Midbrain (tissue), 1 donor: ENCODE data around the gene RAB8A.
"Not testable (repeated sequence)": the region's sequence is repeated elsewhere in the genome, so short reads cannot be mapped to it uniquely, and the experiment has no call there.

Experiments
- DNase-seq: peaks from one replicate; lab custom pipeline; 2025; lab: John Stamatoyannopoulos, UW

Gene RAB8A

DNA sequence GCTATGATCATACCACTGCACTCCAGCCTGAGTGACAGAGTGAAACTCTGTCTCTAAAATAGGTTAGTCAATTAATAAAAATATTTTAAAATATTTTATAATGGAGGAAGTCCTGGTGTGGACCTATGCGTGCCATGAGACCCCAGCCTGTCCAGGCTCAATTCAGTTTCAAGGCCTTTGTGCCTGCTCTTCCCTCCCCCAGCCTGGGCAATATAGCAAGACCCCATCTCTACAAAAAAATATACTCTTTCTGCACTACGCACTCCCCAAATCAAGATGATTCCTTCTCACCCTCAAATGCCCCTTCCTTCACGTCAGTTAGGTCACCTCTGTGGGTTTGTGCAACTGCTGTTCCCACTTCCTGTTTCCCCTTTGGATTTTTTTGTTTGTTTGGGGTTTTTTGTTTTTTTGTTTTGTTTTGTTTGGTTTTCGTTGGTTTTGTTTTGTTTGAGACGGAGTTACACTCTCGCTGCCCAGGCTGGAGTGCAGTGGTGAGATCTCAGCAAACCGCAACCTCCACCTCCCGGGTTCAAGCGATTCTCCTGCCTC, 30.4 kb downstream of the RAB8A start:
- DNase-seq, result no peak

DNA sequence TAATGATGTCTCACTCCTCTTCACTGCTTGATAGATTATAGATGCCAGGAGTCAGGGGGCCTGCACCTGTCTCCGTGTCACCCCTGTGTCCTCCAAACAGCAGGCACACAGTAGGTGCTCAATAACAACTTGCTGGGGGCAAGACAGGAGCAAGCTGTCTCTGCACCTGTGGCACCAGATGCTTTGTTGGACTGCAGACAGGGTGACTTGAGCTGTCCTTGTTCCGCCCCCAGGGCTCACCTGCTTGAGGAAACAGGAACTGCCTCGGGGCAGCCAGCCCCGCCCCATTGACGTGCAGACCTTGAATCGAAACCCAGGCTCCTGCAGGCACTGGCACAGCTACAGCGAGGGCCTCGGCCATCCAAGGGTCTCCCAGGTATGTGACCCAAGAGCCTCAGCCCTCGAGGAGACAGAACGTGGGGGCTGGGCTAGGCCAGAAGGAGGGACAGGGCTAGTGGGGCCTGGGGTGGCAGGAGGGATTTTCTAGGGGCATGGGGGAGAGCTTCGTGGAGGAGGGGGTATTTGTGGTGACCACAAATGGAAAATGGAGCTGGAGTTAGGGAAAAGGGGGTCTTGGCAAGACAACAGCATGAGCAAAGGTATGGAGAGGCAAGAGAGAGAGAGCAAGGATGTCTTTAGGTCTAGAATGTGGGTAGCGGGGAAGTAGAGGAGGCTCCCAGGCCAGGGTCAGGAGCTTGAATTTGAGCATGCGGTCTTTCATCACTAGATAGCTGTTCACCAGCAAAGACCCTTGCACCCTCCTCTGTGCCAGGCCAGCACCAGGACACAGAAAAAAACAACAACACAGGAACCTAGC, 31.9 kb downstream of the RAB8A start, which contains the start of gene HSH2D:
HSH2D (plus strand) TSS at position 287 of the 817 bp plus-strand sequence. CDS start 5,066 bp downstream, outside the sequence.
- no peak for DNase-seq

DNA sequence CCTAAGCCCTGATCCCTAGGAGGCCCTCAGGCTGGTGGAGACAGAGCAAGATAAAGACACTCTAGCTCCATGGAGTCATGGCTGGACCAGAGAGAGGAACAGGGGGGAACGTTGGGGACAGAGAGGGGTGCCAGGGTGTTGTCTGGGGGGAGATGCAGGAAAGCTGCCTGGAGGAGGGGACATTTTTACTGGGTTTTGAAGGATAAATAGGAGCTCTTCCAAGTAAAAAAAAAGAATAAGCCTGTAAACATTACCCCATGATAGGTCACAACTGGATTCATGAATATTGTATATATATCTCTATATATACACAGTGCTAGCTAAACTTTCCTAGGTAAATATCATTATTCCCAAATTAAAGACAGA, 32.5 kb downstream of the RAB8A start:
- no peak for DNase-seq

DNA sequence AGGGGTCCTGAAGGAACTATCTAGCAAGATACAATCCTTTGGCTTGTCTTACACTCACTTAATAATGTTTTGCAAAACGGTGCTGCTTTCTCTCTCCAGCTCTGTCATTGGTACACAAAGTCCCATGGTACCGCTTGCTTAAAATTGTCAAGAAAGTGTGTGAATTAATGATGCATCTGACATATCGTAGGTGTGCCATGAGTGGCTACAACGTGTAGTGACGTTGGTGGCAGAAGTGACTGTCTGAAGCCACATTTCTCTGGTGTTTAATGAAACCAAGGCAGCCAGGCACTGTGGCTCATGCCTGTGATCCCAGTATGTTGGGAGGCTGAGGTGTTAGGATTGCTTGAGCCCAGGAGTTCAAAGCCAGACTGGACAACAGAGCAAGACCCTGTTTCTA, 34.4 kb downstream of the RAB8A start:
- no peak for DNase-seq

DNA sequence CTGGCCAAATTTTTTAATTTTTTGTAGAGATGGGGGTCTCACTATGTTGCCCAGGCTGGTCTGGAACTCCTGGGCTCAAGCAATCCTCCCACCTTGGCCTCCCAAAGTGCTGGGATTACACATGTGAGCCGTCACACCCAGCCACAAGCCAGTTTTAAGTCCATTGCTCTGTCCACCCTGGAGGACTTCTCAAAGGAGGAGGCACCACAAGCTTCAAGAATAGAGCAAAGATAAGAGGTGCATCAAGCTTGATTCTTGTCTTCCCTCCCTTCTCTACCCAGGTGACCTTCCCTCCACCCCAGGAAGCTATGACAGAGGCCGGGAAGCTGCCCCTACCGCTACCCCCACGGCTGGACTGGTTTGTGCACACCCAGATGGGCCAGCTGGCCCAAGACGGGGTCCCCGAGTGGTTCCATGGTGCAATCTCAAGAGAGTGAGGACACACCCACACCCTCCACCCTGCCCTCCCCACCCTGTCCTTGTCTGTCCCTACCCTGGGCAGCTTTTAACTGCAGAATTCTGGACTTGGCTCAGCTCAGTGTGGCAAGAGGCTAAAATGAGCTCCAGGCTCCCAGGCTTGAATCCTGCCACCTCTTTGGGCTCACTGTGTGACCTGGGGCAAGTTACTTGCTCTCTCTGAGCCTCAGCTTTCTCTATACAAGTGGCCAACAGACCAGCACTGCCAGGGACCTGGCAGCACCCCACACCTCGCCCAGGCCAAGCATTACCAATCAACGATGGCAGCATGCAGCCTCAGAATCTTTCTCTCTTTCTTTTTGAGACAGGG, 36.9 kb downstream of the RAB8A start:
- DNase-seq, result no peak

DNA sequence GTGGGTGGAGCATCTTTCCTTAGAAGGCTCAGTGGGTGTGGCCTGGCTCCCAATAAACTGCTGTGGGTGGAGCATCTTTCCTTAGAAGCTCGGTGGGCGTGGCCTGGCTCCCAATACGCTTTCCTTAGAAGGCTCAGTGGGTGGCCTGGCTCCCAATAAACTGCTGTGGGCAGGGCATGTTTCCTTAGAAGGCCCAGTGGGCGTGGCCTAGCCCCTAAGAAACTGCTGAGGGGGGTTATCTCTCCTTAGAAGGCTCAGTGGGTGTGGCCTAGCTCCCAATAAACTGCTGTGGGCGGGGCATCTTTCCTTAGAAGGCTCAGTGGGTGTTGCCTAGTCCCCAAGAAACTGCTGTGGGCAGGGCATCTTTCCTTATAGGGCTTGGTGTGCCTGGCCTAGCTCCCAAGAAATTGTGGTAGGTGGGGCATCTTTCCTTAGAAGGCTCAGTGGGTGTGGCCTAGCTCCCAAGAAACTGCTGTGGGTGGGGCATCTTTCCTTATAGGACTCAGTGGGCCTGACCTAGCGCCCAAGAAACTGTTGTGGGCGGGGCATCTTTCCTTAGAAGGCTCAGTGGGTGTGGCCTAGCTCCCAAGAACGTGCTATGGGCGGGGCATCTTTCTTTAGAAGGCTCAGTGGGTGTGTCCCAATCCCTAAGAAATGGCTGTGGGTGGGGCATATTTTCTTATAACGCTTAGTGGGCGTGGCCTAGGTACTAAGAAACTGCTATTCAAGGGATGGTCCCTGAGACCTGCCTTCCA, 42.1 kb downstream of the RAB8A start:
- DNase-seq, result no peak

DNA sequence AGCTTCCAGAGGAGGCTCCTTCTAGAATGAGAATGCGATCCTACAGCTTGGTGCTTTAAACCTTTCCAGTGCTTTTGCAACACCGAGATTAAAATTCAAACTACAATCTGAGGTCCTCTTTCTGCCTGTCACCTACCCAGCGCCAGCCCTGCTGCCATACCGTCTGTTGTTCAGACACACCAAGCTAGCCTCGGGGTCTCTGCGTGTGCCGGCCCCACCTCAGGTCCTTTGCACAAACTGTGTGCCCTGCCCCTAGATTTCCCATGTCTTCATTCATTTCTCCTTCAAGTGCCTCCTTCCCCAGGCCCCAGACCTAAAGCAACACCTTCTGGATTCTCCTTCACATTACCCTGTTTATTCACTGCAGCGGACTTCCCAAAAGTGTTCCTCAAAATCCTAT, 42.9 kb downstream of the RAB8A start:
- DNase-seq, result no peak

DNA sequence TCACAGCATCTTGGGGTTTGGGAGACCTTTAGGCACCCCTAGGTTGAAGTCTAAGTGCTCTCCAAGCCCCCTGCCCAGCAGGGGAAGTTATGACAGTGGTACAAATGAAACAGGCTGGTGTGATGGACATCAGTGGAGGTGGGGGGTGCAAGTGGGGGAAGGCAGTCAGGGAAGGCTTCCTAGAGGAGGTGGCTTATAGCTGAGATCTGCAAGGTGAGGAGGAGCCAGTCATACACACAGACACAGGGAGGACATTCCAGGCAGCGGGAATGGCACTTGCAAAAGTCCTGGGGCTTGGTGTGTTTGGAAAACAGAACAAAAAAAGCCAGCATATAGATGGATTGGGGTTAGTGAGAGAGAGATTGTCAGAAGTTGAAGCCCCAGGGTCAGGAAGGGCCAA, 43.4 kb downstream of the RAB8A start:
- no peak for DNase-seq

DNA sequence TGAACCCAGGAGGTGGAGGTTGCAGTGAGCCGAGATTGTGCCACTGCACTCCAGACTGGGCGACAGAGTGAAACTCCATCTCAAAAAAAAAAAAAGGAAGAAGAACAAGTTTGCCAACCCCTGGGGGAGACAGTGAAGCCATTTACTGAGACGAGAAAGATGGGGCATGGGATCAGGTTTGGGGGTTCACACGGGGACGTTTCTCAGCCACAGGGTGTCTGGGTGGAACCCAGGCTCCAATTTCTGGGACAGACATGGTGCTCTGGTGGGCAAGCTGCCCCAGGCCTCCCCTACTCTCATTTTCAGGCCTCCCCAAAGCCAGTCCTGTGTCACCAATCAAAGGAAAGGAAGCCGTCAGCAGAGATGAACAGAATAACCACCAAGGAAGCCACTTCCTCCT, 45.2 kb downstream of the RAB8A start:
- DNase-seq, result no peak

DNA sequence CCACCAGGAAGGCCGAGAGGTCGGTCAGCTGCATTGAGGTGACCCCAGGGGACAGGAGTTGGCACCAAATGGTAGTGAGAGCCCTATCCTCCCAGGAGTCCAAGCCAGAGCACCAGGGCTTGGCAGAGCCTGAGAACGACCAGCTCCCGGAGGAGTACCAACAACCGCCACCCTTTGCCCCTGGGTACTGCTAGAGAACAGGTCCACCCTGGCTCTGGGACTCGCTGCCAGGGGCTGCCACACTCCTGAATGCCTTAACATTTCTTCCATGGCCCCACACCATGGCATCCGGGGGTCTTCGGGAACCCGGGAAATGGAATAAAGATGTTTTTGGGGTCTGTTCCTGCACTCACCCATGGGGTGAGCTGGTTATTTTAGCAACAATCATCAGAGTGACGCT, 45.9 kb downstream of the RAB8A start:
- DNase-seq, result no peak

DNA sequence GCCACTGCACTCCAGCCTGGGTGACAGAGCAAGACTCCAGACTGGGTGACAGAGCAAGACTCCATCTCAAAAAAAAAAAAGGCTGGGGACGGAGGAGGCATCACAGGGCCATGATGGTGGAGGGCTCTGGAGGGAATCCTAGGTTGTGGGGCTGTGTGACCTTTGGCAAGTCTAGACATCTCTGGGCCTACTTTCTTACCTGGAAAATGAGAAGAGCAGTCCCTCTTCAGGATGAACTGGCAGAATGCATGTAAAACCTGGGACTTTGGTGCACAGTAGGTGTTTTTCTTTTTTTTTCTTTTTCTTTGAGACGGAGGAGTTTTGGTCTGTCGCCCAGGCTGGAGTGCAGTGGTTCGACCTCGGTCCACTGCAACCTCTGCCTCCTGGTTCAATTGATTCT, 48.0 kb downstream of the RAB8A start:
- DNase-seq, result no peak

DNA sequence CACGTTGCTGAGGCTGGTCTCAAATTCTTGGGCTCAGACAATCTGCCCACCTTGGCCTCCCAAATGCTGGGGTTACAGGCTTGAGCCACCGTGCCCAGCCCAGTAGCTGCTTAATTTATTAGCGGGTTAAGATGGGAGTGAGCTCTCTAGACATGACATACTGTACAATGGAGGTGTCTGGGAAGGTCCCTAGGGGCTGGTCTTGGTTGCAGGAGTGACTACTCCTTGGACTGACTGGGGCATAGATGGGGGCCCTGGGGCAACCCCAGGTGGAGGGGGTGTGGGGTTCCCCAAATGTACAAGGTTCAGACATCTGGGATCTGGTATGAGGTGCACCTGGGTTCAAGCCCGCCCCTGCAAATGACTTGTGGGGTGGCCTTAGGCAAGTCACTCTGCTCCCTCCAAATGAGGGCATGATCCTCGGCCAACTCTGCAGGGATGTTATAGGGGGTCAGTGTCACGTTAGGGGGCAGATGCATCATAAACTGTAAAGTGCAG, 48.8 kb downstream of the RAB8A start:
- no peak for DNase-seq

DNA sequence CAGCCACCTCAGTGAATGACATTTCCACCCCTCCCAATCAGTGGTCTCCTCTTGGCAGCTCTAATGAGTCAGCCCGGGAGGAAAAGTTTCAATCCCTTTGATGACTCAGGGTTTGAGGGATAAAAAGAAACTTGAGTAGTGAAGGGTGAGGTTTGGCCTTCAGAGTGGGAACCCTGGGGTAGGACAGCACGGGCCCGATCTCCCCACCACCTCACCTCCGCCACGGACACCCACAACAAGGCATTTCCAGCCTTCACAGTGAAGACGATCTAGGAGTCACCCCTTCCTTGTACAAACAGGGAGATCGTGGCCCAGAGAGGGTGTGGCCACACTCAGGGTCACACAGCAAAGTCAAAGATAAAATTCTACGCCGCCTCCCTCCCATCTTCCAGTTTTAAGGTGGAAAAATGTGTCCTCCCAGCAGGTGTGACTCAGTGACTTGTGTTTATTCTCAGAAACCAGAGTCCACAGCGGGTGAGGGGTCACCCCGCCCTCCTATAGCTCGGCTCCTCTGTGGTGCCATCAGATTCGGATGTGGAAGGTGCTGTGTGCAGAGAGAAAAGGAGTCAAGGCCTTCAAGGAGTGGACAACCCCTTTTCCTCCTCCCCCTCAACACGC, 49.4 kb downstream of the RAB8A start:
- DNase-seq, result no peak

DNA sequence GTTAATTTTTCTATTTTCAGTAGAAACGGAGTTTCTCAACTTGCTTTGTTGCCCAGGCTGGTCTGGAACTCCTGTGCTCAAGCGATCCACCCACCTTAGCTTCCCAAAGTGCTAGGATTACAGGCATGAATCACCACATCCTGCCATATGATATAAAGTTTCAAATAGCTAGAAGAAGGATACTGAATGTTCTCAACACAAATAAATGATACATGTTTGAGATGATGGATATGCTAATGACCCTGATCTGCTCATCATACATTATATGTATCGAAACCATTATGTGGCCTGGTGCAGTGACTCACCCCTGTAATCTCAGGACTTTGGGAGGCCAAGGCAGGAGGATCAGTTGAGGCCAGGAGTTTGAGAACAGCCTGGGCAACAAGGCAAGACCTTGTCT, 50.2 kb downstream of the RAB8A start:
- DNase-seq, result no peak

DNA sequence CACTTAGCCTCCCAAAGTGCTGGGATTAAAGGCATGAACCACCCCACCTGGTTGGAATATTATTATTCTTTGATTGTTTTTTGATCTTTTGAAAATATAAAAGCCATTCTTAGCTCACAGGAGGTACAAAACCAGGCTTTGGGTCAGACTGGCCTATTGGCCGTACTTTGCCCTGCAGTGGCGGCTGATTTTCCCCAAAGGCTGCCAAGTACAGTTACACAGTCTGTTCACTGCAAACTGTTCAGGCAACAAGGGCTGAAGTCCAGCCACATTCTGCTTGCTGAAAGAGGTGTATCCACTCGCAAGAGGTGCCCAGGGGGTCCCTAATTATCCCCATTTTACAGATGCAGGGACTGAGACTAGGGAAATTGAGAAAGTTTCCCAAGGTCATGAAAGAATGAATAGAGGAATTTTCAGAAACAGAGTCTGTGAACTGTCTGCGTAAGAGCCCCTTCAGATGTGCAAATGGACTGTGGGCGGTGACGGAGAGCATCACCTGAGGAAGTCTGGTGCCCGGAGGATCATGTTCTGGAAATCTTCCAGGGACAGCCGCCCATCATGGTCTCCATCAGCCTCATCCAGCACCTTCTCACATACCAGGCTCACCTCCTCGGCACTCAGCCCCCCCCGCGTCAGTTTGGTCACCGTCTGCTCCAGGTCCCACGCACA, 52.7 kb downstream of the RAB8A start:
- DNase-seq, result no peak

DNA sequence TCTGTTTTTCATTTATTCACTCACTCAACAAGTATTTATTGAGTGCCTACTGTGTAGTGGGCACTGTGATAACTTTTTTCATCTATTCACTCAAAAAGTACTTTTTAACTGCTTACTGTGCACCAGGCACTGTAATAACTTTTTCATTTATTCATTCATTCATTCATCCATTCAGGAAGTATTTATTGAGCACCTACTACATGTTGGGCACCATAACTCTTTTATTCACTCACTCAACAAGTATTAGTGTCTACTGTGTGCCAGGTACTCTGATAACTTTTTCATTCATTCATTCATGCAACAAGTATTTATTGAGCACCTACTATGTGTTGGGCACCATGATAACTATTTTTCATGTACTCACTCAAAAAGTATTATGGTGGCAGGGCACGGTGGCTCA, 54.7 kb downstream of the RAB8A start:
- DNase-seq, result no peak

DNA sequence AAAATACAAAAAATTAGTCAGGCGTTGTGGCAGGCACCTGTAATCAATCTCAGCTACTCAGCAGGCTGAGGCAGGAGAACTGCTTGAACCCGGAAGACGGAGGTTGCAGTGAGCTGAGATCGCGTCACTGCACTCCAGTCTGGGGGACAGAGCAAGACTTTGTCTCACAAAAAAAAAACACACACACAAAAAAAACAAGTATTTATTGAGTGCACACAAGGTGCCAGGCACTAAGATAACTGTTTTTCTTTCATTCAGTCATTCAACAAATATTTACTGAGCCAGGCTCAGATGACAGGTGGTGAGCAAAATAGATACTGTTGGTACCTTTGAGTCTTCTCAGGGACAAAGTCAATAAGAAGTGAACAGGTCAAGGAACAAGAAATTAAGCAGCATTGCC, 55.4 kb downstream of the RAB8A start:
- DNase-seq, result no peak

DNA sequence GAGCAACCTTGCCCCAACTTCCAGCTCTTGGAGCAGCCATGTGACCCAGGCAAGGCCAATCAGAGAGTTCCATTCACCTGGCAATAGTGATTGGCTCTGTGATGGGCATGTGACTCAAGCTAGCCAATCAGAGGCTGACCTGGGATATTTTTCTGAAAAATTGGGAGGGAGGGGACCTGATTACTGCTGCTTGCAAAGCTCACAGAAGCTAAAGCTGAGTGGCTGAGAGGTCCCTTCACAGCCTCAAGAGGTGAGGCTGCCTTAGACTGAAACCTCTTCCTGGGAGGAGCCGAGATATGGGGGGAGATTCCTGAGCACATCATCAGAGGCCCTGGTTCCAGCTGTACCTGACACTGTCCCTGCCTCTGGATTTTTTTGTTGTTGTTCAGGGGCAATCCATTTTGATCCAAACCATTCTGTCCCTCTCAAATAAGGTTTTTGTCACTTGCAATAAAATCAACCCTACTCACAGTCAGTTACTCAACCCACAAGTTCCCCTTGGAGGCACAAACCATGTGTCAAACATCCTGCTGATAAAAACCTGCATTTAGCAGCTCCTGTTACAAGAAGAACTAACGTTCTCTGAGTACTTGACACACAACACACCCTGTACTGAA, 56.9 kb downstream of the RAB8A start:
- DNase-seq, result no peak

DNA sequence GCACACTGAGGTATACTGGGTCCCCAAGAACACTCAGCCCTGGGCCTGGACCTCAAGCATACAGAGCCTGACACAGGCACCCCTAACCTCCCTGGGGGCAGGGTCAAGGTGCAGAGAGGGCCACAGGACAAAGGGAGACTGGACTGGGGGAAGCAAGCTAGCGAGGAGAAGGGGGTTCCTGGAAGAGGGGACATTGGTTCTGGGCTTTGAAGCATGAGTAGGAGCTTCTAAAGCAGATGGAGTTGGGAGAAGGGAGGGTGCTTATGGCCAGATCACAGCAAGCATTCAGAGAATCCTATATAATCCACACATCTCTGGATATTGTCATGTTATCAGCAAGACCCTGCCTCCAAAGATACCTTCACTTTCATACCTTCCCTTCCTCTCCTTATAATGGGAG, 58.4 kb downstream of the RAB8A start:
- no peak for DNase-seq

DNA sequence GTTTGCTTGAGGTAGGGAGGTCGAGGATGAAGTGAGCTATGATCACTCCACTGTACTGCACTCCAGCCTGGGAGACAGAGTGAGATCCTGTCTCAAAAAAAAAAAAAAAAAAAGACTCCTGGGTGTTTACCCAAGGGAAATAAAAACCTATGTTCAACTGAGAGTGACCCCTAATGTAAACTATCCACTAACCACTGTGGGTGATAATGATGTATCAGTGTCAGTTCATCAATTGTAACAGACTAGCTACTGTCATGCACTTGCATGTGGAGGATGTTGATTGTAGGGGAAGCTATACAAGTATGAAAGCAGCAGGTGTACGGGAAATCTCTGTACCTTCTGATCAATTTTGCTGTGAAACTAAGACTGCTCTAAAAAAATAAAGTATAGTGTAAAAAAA, 64.3 kb downstream of the RAB8A start:
- no peak for DNase-seq

DNA sequence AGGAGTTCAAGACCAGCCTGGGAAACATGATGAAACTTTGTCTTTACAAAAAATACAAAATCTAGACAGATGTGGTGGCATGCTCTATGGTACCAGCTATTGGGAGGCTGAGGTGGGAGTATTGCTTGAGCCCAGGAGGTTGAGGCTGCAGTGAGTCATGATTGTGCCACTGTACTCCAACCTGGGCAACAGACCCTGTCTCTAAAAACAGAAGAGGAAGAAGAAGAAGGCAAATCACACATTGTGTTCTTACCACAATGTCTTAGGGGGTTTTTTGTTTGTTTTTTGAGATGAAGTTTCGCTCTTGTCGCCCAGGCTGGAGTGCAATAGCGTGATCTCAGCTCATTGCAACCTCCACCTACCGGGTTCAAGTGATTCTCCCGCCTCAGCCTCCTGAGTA, 67.2 kb downstream of the RAB8A start:
- DNase-seq, result not testable (repeated sequence)
